Thyroid gland (tissue), 4 donors: ENCODE results near the gene TCHHL1. TPM values are rescaled to one million over a fixed set of nuclear protein-coding genes. Genes with fewer than 3 reads are reported as not detected.

Source experiments
- DNase-seq, 2 donors: peaks; one replicate each; pipeline ENCODE4 v3.0.0-alpha.2; 2019
- H3K27ac ChIP-seq, 3 donors: fragments of 200-600 bp; sonication (generic); 1 replicate in 2 of 3; 2 replicates in 1 of 3; pipeline ENCODE4 v1.5.1; 2016 to 2019; ENCODE audit warnings: mild to moderate bottlenecking in 1 of 3, moderate library complexity in 1 of 3
- H3K27me3 ChIP-seq: fragments of 200-600 bp; sonication (generic); one replicate; pipeline ENCODE4 v1.5.1; 2019
- H3K36me3 ChIP-seq, 2 donors: fragments of 200-600 bp; sonication (generic); one replicate each; pipeline ENCODE4 v1.5.1; 2016 to 2019
- H3K4me1 ChIP-seq, 2 donors: fragments of 200-600 bp; sonication (generic); one replicate each; pipeline ENCODE4 v1.5.1; 2017 to 2019
- H3K4me3 ChIP-seq, 3 donors: fragments of 200-600 bp; sonication (generic); replicated peaks in 1 of 3; 1 replicate in 2 of 3; 2 replicates in 1 of 3; pipeline ENCODE4 v1.5.1; 2016; ENCODE audit warnings: mild to moderate bottlenecking in 1 of 3
- H3K9me3 ChIP-seq: fragments of 200-600 bp; sonication (generic); one replicate; pipeline ENCODE4 v1.5.1; 2017
- CTCF ChIP-seq, 6 experiments: fragments of 200-600 bp in 3 of 6; fragments of 450-650 bp in 3 of 6; sonication (generic) in 3 of 6; IDR thresholded peaks; one replicate each; pipeline ENCODE4 v1.5.1; 2016 to 2019; ENCODE audit warnings: antibody characterized with exemption in 6 of 6, mild to moderate bottlenecking in 2 of 6, inconsistent platforms in 1 of 6, moderate library complexity in 1 of 6
- POLR2A ChIP-seq, 2 donors: fragments of 450-650 bp; IDR thresholded peaks; one replicate each; pipeline ENCODE4 v1.6.1; 2017; ENCODE audit warnings: antibody characterized with exemption in 2 of 2, mild to moderate bottlenecking in 2 of 2, moderate library complexity in 1 of 2
- WGBS, 2 donors: methylation state at CpG; one replicate each; pipeline ENCODE4 v1.1.5; 2017; 5-methylcytosine and 5-hydroxymethylcytosine counted together
- intact Hi-C: fragments of 100-400 bp; cut with DNase I; formaldehyde crosslinking; loops from one replicate; pipeline ENCODE4 v1.15.1; 2023
- total RNA-seq, 4 donors: library from RNA; depleted of rRNA; stranded (reverse); fragments of >200 nt; gene quantifications; one replicate each; pipeline ENCODE4 v1.2.3, GENCODE V29; 2016

Gene TCHHL1
- total RNA-seq, 4 donors from 2014 or later, result not detected

DNA sequence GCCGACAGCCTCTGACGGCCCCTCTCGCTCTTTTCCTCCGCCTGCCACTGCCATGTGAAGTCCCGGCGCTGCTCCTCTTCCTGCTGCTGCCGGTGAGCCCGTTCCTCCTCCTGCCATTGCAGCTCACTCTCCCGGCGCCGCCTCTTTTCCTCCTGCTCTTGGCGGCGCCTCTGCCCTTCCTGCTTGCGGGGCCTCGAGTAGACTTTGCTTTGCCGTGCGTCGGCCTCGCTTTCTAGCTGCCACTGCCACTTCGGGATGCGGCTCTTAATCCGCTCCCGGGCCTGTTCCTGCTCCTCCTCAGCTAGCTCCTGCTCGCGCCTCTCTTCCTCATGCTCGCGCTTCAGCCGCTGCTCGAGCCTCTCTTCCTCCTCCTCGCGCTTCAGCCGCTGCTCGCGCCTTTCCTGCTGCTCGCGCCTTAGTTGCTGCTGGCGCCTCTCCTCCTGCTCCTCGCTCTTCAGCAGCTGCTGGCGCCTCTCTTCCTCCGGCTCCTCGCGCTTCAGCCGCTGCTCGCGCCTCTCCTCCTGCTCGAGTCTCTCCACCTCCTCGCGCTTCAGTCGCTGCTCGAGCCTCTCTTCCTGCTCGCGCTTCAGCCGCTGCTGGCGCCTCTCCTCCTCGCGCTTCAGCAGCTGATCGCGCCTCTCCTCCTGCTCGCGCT is 22.1 kb upstream of the TCHHL1 start:
- peak in 1 of 2 donors; percentile 12 for DNase-seq
- Histone ChIP-seq H3K36me3 (no peaks in the 10 kb centered on the region), H3K4me3 (peak overlapping the region; percentile 4 to 26 (median 20)), H3K27ac (no peak overlapping the region), H3K9me3 (no peaks in the 10 kb centered on the region), H3K27me3 (peaks cover 43% of the 10 kb centered on the region), H3K4me1 (peaks cover 25 to 38% of the 10 kb centered on the region in 2 donors)
- TF ChIP-seq CTCF (IDR thresholded peaks at IDR 0.05) (no peak), POLR2A (IDR thresholded peaks at IDR 0.05) (no peak)
- WGBS, 2 donors, result 1 to 2% methylated on average over 59 to 60 of the region's 60 CpGs
- intact Hi-C loops, result no loop called here

DNA sequence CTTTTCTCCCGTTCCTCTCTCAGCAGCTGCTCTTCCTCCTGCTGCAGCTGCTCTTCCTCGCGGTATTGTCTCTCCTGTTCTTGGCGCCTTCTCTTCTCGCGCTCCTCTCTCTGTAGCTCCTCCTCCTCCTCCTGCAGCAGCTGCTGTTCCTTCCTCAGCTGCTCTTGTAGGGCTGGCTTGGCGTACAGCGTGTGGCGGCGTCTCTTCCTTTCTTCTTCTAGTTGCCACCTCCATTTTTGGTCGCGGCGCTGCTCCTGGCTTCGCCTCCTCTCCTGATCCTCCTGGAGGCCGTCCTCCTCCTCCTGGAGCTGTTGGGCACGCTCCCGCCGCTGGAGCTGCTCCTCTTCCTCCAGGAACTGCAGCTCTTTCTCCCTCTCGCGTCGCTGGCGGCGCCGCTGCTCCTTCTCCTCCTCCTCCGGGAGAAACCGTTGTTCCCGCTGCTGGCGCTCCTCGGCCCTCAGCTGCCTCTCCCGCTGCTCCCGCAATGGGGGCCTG is 21.5 kb upstream of the TCHHL1 start:
- Histone ChIP-seq H3K36me3 (no peaks in the 10 kb centered on the region), H3K27me3 (peaks cover 43% of the 10 kb centered on the region), H3K9me3 (no peaks in the 10 kb centered on the region), H3K4me3 (peak overlapping the region; percentile 4 to 26 (median 20)), H3K4me1 (peaks cover 25 to 38% of the 10 kb centered on the region in 2 donors), H3K27ac (no peak overlapping the region)
- no peak for TF ChIP-seq POLR2A (IDR thresholded peaks at IDR 0.05)
- TF ChIP-seq CTCF (IDR thresholded peaks at IDR 0.05), result no peak
- intact Hi-C loops, result no loop called here
- WGBS, 2 donors, result 3 to 5% methylated on average over 31 of the region's 31 CpGs
- DNase-seq, result peak in 1 of 2 donors; percentile 8

GRCh38 chr1:152109998-152110294 is 21.1 kb upstream of the TCHHL1 start:
- Histone ChIP-seq H3K9me3 (no peaks in the 10 kb centered on the region), H3K4me1 (peaks cover 25 to 38% of the 10 kb centered on the region in 2 donors), H3K4me3 (peak overlapping the region in 1 of 3 donors; percentile 4), H3K27ac (no peak overlapping the region), H3K27me3 (peaks cover 43% of the 10 kb centered on the region), H3K36me3 (no peaks in the 10 kb centered on the region)
- no peak for DNase-seq
- WGBS, 2 donors, result 11% methylated on average over 15 of the region's 15 CpGs
- intact Hi-C loops, result no loop called here
- TF ChIP-seq POLR2A (IDR thresholded peaks at IDR 0.05) (no peak), CTCF (IDR thresholded peaks at IDR 0.05) (no peak)

- no peak for DNase-seq
- Histone ChIP-seq H3K36me3 (no peaks in the 10 kb centered on the region), H3K4me3 (no peak overlapping the region), H3K9me3 (no peaks in the 10 kb centered on the region), H3K4me1 (peaks cover 25 to 38% of the 10 kb centered on the region in 2 donors), H3K27ac (no peak overlapping the region), H3K27me3 (peaks cover 39% of the 10 kb centered on the region)
- TF ChIP-seq POLR2A (IDR thresholded peaks at IDR 0.05), result no peak
- no peak for TF ChIP-seq CTCF (IDR thresholded peaks at IDR 0.05)
- 9 to 11% methylated on average over 31 of the region's 31 CpGs for WGBS, 2 donors
- intact Hi-C loops, result no loop called here
These were observed 20.6 kb upstream of the TCHHL1 start for GRCh38 chr1:152109231-152109997.

DNA sequence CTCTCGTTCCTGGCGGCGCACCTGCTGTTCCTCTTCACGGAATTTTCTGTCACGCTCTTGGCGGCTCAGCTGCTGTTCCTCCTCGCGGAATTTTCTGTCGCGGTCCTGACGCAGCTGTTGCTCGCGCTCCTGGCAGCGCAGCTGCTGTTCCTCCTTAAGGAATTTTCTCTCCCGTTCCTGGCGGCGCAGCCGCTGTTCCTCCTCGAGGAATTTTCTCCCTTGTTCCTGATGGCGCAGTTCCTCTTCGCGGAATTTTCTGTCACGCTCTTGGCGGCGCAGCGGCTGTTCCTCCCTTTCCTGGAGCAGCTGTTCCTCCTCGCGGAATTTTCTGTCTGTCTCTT is 20.0 kb upstream of the TCHHL1 start:
- no peak for DNase-seq
- intact Hi-C loops, result no loop called here
- WGBS, 2 donors, result 21 to 23% methylated on average over 28 of the region's 28 CpGs
- H3K27me3 ChIP-seq, result peaks cover 36% of the 10 kb centered on the region
- no peak for TF ChIP-seq CTCF (IDR thresholded peaks at IDR 0.05)
- no peak for TF ChIP-seq POLR2A (IDR thresholded peaks at IDR 0.05)
- H3K36me3 ChIP-seq, result no peaks in the 10 kb centered on the region
- H3K4me3 ChIP-seq, result no peak overlapping the region
- no peaks in the 10 kb centered on the region for H3K9me3 ChIP-seq
- H3K4me1 ChIP-seq, result peaks cover 25 to 38% of the 10 kb centered on the region in 2 donors
- H3K27ac ChIP-seq, result no peak overlapping the region
